Stimulated activated CD4-positive, alpha-beta T cell treated with anti-CD3 and anti-CD28 coated beads, TNF-alpha, amount 100 ng/mL, for 24 hours (primary cell): ENCODE measurements around the gene NACC2.
"Not testable (repeated sequence)": the region's sequence is repeated elsewhere in the genome, so short reads cannot be mapped to it uniquely, and the experiment has no call there.

Experiments used
- DNase-seq, 3 experiments: peaks; one replicate each; pipeline ENCODE4 v3.0.0-alpha.2; 2020; ENCODE audit warnings: low read depth in 3 of 3

Gene NACC2

DNA sequence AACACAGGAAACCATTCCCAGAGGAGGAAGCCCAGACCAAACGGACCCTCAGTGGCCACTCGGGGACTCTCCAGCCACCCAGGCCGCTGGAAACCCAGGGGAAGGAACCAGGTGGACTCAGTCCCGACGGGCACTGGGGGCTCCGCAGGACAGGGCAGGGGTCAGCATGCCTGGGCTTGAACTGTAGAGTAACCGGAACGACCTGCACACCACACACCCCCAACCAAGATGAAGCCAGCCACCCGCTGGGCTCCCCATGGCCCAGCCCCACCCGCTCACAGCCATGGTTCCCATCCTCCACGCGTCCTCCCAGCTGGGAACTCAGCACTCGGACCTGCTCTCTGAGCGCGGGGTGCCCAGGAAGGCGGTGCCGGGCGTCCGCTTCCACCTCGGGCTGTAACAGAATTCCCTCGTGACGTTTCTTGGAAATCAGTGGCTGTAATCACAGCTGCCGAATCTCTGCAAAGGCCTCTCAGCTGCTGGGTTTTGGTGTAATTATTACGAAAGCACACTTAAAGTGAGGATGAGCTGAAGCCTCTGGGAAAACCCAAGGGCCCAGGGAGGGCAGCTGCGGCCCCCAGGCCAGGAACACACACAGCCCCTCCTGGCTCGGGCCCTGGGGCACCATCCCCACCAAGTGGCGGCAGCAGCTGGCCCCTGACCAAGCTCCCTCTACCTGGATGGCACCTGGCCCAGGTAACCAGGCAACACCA lies 13.8 kb downstream of the NACC2 start:
- no peak for DNase-seq

DNA sequence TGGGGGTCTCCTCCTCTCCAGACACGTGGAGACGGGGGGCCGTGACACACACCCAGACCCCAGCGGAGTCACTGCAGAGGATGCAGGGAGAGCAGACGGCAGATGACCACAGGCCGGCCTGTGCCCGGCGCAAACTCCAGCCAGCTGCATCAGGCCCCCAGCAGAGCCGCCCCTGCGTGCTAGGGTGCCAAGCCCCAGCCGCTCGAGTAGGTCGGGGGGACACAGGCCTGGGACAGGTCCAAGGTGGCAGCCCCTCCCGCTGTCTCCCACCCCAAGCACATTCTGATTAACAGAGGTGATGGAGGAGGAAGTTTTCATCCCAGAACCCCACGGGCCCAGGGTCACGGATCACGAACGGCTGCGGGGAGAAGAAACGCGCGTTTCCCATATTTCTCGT lies 14.4 kb downstream of the NACC2 start:
- DNase-seq, result no peak

DNA sequence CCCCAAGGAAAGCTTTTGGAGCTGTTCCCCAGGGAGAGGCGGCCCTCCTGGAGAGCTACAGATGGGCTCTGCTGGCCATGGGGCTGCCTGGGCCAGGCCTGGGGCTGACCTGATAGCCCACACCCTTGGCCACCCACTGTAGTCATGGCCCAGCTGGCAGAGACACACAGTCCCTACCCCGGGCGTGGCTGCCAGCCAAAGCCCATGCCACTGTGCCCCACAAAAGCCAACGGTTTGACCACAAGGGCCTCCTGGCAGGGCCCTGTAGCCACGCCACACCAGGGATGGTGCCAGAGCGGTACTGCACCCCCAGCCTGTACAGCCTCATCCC lies 15.2 kb downstream of the NACC2 start:
- DNase-seq, result no peak

DNA sequence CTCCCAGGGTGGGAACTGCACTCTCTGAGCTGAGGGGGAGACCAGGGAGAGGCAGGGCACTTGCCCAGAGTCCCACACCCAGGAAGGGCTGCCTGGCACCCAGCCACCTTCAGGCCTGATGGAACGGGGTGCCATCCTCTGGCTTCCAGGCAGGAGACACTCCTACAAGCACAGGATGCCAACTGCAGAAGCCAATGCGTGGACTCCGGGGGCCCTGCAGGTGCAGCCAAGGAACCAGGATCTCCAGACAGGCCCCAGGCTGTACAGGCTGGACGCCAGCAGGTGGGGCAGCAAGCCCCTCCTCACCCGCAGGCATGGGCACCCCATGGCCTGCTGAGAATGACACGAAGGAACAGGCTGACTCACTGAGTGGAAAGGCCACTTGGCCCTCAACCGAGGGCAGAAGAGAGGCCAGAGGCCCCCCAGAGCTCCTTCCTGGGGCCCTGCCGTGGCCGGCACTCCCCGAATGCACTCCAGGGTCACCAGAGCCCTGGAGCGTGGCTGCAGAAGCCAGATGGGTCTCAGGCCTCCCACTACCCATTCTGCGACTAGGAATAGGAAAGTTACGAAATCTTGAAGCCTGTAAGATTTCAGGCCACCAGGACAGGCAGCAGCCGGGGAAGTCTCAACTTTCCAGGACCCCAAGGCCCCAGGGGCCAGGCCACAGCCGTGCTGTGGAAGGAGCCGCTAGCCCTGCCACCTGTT lies 15.7 kb downstream of the NACC2 start:
- DNase-seq, result no peak

DNA sequence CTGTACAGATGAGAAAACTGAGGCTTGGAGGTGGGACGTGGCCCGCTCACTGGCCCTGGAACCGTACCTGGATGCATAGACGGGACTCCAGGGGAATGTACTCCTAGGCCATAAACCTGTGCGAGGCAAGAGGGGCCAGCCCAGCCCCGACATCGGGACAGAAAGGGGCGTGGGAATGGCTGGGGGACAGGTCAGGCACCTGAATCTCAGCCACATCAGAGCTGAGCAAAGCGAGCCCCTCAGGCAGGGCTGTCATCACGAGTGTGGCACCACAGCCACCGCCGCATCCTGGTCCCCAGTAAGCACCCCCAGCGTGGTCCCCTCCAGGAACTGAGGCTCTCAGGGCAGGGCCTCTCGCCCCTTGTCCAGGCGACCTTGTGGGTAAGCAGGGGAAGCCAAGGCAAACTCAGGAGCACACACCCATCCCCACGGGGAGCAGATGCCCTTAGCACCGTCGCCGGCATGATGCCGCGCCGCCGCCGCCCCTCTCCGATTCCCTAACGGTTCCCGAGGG lies 16.5 kb downstream of the NACC2 start:
- DNase-seq, result no peak

DNA sequence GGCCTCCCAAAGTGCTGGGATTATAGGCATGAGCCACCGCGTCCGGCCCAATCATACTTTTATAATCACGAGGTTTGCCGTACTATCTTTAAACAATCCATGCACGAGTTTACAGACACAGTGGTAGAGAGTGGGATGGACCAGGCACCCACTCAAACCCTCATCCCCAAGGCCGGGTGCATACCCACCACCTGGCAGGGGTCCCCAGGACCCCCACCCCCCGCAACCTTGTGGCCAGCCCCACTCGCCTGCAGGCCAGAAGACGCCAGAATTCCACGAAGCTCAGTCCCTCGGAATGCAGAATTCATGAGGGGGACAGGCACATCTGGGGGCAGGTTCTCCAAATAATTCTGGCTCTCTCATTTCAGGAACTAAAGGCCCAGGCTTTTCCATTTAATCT lies 17.1 kb downstream of the NACC2 start:
- DNase-seq, result no peak

DNA sequence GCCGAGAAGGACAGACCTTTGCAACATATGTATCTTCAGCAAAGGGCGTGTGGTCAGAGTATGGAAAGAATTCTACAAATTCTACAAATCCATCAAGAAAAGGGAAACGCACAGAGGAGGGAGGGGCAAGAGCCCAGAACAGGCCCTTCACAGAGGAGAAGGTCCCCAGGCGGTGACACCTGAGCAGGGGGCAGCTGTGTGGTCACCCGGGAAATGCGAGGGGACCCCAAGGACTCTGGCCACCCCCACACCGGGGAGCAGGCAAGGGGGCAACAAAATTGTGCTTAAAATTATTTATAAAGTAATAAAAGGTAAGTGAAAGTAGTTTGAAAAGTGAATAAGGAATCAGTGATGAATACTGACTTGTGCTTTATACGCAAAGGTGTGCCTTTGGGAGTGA lies 17.6 kb downstream of the NACC2 start:
- no peak for DNase-seq

DNA sequence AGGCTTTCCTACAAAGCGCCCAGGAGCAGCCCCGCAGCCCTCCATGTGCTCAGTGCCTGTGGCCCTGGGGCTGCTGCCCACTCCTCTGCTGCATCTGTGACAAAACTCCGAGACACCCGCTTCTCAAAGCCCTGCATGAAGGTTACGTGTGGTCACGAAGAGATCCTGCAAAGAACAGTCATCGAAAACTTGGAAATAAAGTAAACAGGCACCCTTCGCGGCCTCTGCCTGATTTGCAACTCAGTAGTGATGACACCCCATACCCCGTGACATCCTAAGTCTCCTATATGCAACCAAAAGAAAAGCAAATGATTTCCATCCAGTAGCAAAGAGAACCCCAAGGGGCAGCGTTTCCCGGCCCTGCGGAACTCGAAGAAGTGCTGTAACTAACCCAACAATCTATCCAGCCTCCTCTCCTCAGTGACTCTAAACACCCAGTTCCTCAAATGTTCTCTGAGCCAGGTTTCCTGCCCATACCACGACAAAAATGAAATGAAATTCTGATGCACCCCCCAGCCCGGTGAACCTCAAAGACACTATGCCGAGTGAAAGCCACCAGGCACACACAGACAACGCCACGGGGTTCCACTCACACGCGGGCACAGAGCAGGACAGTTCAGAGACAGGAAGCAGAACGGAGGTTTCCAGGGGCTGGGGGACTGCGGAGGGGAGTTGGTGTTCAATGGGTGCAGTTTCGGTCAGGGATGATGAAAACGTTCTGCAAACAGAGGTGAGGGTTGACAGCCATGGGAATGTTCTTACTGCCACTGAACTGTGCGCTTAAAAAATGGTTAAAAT lies 19.0 kb downstream of the NACC2 start:
- DNase-seq, result no peak

DNA sequence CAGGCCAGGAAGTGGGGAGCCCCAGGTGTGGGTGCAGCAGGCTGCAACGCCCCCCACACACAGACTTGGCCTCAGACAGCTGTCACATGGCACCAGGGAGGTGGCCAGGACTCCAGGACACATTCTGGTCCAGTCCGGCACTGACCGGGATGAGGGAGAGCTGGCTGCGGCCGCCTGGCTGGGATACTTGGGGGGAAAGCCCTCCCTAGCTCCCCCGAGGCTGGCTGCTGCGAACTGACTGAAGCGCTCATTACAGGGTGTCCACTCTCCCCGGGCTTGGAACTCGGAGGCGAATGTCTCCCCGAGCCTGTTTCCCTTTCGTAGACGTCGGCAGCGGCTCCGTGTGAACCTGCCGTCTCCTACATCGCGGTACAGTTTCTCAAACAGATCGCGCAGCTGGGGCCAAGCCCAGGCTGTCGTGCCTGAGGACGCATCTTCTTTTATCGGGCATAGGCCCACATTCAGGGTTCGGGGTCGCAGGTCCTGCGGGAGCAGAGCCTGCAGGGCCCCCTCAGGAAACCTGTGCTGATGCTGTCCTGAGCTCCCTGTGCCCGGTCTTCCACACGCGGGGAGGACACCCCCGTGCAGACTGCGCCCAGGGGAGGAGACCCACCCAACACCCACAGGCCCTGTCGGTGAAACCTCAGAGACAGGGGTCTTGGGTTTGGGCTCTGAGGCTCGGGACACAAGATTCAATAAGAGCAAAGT lies 19.8 kb downstream of the NACC2 start:
- no peak for DNase-seq

DNA sequence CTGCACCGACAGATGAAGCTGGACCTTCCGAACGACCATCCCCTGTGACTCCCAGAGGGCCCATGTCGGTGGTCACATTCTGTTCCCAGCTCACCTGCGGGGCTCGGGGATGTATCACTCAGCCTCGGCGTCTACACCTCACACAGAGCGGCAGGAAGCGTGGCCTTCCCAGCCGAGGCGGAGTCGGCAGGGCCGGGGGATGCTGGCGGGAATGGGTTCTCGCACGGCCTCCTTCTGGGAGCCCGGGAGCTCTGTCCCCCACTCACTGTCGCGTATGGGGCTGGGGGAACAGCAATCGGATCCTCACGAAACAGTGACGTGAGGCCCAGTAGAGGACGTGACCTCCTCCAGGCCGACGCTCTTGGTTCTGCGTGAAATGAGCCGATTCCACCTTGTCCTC lies 20.4 kb downstream of the NACC2 start:
- DNase-seq, result no peak

DNA sequence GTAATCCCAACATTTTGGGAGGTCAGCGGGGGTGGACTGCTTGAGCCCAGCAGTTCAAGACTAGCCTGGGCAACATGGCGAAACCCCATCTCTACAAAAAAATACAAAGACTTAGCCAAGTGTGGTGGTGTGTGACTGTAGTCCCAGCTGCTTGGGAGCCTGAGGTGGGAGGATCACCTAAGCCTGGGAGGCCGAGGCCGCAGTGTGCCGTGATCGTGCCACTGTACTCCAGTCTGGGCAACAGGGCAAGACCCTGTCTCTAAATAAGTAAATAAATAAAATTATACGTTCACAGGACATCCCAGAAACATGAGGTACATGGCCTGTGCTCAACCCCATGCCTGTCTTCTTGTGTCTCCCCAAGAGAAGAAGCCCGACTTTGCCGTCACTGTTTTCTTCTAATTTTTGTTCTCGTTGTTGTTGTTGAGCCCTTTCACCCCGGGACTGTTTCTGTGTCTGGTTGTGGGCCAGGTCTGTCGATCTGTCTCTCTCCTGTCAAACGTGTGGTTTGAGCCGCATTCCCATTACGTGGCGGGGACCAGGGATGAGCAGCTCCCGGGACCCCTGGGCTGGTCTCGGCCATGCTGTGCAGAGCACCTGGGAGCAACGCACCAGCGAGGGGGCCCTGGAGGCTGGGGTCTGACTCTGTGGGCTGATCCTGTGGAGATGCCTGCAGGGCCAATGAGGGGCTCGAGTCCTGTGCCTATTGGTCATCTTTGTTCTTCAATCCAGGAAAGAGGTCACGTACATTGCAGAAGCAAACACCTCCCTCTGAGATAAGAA lies 32.2 kb downstream of the NACC2 start:
- DNase-seq, result no peak

DNA sequence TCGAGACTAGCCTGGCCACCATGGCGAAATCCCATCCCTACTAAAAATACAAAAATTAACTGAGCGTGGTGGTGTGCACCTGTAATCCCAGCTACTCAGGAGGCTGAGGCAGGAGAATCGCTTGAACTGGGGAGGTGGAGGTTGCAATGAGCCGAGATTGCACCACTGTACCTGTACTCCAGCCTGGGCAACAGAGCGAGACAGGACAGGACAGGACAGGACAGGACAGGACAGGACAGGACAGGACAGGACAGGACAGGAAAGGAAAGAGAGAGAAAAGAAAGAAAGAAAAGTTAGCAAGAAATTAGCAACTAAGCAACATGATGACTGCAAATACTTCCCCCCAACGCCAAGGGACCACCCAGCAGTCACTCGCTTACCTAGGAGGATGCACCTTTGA lies 33.2 kb downstream of the NACC2 start:
- DNase-seq, result not testable (repeated sequence)

DNA sequence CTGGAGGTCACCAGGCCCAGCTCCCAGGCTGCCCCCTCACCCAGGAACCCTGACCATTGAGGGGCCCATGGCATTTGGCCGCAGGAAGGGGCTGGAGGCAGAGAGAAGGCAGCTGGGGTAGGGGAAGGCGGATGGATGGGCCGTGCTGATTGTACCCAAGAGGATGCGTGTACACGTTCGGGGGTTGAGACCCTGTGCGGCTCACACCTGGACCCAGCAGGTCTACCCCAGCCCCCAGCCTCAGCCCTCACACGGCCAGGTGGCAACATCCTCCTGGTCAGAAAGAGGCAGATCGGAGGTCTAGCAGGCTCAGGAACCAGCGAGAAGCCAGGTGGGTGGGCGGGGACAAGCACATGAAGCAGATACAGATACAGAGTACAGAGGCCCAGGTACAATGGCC lies 33.7 kb downstream of the NACC2 start:
- DNase-seq, result no peak

DNA sequence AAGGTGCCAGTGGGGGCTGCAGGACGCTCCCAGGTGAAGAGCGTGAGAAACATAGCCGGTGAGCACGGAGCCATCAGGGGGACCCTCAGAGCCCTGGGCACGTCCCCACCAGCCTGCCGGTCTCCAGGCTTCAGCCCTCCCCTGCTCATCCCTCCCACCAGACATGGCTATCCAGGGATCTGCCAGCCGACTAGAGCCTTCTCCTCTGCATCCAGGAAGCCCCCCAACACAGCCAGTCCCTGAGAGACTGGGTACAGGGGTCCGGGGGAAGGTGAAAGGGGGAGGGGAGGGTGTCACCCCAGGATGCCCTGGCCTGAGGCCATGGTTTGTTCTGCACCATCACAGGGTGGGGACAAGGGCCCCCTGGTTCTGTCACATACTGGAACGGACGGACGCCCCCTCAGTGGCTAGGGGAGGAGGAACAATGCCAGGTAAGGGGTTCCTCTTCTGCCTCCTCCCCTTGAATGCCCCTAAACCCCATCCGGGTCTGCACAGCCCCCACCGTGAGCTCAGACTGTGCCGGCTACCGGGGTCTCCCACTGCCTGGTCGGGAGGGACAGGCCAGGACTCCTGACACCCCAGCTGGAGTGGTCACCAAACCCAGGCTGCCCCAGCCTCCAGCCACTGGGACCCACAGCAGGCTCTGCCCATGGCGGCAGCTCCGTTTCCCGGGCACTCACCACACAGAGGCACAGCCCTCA lies 34.3 kb downstream of the NACC2 start:
- no peak for DNase-seq

DNA sequence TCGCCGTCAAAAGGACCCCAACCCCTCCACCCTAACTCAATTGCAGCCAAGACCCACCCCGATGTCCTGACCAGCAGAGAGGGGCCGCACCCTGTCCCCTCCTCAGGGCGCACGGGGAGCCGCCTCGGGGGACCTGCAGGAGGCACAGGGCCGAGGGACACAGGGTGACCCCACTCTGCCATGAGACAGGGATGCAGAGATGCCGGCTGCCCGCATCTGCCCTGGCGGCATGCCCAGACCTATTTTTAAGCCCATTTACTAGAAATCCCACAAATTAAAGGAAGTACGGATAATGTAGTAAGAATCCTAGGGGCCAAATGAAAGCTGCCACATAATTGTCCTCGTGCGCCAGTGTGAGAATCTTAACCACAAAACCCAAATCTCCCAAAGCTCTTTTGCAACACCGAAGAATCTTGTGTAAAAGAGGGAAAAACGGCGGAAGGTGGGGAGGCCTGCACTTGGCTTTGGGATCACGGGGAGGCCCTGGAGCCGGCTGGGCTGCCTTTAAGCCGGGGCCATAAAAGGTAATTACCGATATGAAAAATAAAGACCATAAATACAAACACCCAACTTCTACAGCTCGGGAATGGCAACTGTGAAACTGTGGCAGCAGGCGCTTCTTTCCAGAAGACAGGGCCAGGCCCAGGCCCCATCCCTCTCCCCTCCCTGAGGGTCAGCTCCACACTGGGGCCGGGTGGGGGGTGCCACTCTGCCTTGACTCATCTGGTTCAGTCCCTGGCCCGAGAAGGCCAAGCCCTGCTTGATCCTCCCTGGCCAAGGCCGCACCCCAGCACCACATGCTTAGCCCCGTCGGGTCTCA lies 35.0 kb downstream of the NACC2 start:
- no peak for DNase-seq

DNA sequence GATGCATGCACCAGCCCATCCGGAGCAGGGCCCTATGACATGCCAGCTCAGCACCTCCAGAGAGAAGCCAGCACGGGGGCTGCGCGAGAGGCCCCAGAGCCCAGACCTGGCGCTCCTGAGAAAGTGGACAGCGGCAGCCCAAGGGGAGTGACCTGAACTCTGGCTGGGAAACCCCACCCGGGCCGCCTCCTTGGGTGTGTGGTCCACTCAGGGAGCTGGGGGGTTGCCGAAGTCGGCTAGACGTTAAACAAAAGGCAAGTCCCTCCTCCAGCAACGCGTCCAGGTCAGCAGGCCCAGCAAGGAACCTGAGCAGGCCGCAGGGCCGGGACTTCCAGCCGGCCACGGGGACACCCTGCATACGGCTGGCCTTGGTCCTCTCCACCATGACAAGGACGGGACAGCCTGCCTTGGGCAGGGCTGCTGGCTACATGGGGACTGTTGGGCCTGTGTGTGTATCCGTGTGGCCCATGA lies 35.7 kb downstream of the NACC2 start:
- DNase-seq, result no peak

DNA sequence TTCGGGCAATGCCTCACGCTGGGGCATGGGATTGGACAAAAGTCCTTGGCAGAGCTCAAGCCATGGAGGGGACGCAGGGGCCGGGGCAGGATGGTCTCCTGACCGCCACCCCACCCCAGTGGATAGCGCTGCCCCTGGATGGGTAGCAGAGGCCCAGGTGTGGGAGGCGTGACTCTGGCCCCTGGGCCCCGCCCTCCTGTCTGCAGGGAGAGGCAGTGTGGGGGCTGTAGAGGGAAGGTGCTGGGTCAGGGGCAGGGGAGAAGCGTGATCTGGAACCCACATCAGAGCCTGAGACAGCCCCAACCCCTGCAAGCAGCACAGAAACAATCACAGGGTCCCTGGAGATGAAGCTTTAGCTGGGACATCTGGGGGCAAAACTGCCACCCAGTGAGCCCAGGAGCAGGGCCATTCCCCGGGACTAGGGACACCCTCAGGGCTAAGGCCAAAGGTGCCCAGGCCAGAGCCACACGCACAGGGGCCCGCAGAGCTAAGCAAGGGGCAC lies 36.2 kb downstream of the NACC2 start:
- DNase-seq, result no peak

DNA sequence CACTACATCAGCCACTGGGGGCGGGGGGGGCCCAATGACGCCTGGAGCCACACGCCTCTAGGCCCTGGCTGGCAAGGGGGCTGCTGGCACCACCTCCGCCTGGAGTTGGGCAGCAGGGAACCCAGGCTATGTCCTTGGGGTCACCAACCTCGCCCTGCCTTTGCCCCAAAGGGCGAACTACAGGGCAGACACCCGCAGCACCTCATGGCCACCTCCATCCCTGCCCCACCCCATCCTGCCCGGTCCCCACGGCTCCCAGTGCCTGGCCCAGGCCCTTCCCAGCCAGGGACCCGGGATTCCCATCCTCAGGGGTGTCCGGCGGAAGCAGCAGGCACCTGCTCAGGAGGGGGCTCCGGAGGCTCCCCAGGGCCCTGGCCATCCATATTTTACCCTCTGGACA lies 37.0 kb downstream of the NACC2 start:
- DNase-seq, result no peak

DNA sequence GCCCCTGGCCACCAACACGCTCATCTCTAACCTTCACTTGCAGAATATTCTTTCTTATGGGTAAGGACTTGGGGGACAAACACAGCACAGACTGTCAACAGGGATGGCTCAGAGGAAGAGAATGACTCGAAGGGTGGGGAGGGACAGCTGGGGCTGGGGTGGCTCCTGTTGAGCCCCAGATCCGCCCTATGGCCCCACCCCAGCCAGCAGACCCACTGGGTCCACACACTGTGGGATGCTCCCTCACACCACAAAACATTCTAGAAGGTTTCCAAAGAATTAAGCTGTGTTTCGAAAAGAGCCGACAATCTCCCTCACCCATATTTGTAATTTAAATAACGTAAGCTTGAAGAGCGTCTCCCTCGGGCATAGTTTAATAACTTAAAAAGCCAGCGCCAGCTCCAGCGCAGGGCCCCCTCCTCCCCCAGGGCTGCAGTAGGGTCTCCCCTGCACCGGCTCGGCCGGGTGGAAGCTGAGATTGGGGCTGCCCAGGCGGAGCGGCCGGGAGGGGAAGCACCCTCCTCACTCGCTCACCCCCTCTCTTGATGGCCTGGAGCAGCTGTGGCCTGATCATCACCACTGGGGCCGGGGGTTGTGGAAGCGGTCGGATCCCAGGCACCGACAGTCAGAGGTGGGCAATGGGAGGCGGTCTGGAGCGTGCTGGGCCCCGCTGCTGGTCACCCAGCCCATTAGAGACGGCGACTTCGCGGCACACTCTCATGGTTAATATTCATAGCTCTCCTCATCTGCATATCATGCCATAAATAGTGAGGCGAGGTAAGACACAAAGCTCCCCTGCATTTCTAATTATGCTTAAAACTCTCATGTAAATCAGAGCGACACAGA lies 37.6 kb downstream of the NACC2 start:
- DNase-seq, result no peak
